Activated CD4-positive, alpha-beta memory T cell treated with anti-CD3 and anti-CD28 coated beads for 36 hours (primary cell): Measurements from ENCODE around the gene PRMT6. TPM values are rescaled to one million over a fixed set of nuclear protein-coding genes. Genes with fewer than 3 reads are reported as not detected.

ENCODE experiments used
- CTCF ChIA-PET: fragments of 350-600 bp; sonication (Branson Sonifier 250); formaldehyde crosslinking; loops from one replicate; lab custom pipeline; 2021; ENCODE audit warnings: antibody characterized with exemption, inconsistent platforms; lab: Charles Lee
- POLR2A ChIA-PET: fragments of 350-600 bp; sonication (Branson Sonifier 250); formaldehyde crosslinking; loops from one replicate; lab custom pipeline; 2021; ENCODE audit warnings: antibody characterized with exemption; lab: Charles Lee
- DNase-seq: peaks from one replicate; pipeline ENCODE4 v3.0.0-alpha.2; 2020
- H3K27ac Mint-ChIP-seq: one replicate; pipeline ENCODE4 v1.8.0; 2021; ENCODE audit warnings: mixed read lengths
- H3K27me3 Mint-ChIP-seq: one replicate; pipeline ENCODE4 v1.8.0; 2021; ENCODE audit warnings: mixed read lengths
- H3K36me3 Mint-ChIP-seq: one replicate; pipeline ENCODE4 v1.8.0; 2021; ENCODE audit warnings: mixed read lengths
- H3K4me1 Mint-ChIP-seq: one replicate; pipeline ENCODE4 v1.8.0; 2021; ENCODE audit warnings: low read depth, mixed read lengths
- H3K4me3 Mint-ChIP-seq: one replicate; pipeline ENCODE4 v1.8.0; 2021; ENCODE audit warnings: mild to moderate bottlenecking, mixed read lengths
- H3K9me3 Mint-ChIP-seq: one replicate; pipeline ENCODE4 v1.8.0; 2021; ENCODE audit warnings: mixed read lengths
- intact Hi-C: fragments of 100-400 bp; cut with micrococcal nuclease; formaldehyde crosslinking; loops from one replicate; pipeline ENCODE4 v1.15.1; 2023
- total RNA-seq, 2 experiments: library from RNA; stranded (reverse); gene quantifications; one replicate each; pipeline ENCODE4 v1.2.3, GENCODE V29; 2021

The PRMT6 gene
- total RNA-seq, 2 experiments from 2014 or later, result 9.5 to 9.7 TPM

DNA sequence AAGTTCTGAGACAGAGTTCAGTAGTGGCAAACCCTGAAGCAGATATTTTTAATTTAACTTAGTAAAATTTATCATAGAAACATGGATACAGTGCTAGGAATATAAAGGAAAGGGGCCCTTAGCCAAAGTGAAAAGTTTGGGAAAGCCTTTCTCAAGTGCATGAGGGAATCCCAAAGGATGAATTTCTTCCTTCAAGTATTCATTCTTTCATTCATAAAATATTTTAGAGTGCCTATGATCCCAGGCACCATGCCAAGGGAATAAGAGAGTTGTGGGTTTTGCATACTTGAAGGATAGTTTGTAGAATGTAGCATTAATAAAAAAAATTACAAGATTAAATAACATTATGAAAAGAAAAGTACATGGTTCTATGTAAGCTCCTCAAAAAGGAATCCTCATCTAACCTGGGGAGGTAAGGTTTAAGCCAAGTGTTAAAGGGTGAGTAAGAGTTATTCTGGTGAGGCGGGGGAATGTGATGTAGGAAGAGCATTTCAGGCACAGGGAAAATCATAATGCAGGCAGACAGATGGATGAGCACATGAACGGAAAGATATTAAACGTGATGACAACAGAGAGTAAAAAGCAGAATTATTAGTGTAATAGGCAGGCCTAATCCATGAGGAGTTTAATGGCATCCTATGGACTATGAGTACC is 44.0 kb downstream of the PRMT6 start:
- Mint-ChIP-seq H3K4me3 (no peak overlapping the region), H3K27ac (no peak overlapping the region), H3K9me3 (peaks cover 4% of the 10 kb centered on the region), H3K27me3 (peaks cover 5% of the 10 kb centered on the region), H3K4me1 (no peaks in the 10 kb centered on the region), H3K36me3 (no peaks in the 10 kb centered on the region)
- intact Hi-C loops, result no loop called here
- CTCF ChIA-PET, result no interaction called here
- DNase-seq, result no peak
- POLR2A ChIA-PET, result no interaction called here

- no peak overlapping the region for H3K4me3 Mint-ChIP-seq
- POLR2A ChIA-PET, result no interaction called here
- no peaks in the 10 kb centered on the region for H3K4me1 Mint-ChIP-seq
- CTCF ChIA-PET, result no interaction called here
- no peaks in the 10 kb centered on the region for H3K9me3 Mint-ChIP-seq
- no peaks in the 10 kb centered on the region for H3K36me3 Mint-ChIP-seq
- H3K27ac Mint-ChIP-seq, result no peak overlapping the region
- intact Hi-C loops, result no loop called here
- DNase-seq, result no peak
- no peaks in the 10 kb centered on the region for H3K27me3 Mint-ChIP-seq
Measured at GRCh38 chr1:107105914-107106313, 49.4 kb downstream of the PRMT6 start.

Other genes starting within 250 kb of the PRMT6 start
- not detected for gene NTNG1, start 84.4 kb downstream of the PRMT6 start, total RNA-seq